ENCODE results near the gene PATL1. TPM values are rescaled to one million over a fixed set of nuclear protein-coding genes. Genes with fewer than 3 reads are reported as not detected.

PATL1 gene
- total and polyA plus RNA-seq, 11 donors: 9.3 to 33.3 (median 23.9) TPM

DNA sequence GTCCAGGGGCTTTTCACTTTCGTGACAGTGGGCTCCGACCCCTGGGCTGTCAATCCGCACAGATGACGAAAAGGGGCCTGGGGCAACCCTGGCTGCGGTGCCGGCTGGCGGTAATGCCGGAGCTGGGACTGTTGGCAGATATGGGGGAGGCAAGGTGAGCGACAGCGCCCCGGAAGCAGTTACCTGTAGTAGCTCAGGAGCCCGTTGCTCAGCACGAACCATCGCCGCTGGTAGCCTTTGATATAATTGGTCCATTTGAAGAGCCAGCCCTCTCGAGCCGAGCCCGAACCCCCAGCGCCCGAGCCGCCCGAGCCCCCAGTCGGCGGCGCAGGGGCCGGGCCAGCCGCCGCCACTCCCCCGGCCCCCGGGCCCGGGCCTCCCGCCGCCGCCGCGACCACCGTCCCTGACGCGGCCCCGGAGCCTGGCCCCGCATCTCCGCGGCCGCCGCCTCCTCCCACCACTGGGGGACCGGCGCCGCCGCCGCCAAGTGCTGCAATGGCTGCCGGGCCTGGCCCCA lies 53.7 kb downstream of the PATL1 start:
- no peak for ATAC-seq
- Histone ChIP-seq H3K27me3 (no peaks in the 10 kb centered on the region), H3K4me1 (peaks cover 0 to 53% (median 42%) of the 10 kb centered on the region in 12 donors), H3K9me3 (no peaks in the 10 kb centered on the region), H3K36me3 (peaks cover 0 to 7% (median 4%) of the 10 kb centered on the region in 9 donors), H3K27ac (peak overlapping the region; percentile 71 to 93 (median 89)), H3K4me3 (peak overlapping the region; percentile 82 to 92 (median 86))
- DNase-seq: peak; percentile 42 to 67 (median 50)
- 0 to 1% (median 0%) methylated on average over 8 to 51 of the region's 51 CpGs for WGBS, 4 donors
- no peak for TF ChIP-seq POLR2A (IDR thresholded peaks at IDR 0.05)
- TF ChIP-seq, protein P1, sequence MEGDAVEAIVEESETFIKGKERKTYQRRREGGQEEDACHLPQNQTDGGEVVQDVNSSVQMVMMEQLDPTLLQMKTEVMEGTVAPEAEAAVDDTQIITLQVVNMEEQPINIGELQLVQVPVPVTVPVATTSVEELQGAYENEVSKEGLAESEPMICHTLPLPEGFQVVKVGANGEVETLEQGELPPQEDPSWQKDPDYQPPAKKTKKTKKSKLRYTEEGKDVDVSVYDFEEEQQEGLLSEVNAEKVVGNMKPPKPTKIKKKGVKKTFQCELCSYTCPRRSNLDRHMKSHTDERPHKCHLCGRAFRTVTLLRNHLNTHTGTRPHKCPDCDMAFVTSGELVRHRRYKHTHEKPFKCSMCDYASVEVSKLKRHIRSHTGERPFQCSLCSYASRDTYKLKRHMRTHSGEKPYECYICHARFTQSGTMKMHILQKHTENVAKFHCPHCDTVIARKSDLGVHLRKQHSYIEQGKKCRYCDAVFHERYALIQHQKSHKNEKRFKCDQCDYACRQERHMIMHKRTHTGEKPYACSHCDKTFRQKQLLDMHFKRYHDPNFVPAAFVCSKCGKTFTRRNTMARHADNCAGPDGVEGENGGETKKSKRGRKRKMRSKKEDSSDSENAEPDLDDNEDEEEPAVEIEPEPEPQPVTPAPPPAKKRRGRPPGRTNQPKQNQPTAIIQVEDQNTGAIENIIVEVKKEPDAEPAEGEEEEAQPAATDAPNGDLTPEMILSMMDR (IDR thresholded peaks at IDR 0.05): peak in 2 of 12 donors; percentile 8 to 14
- intact Hi-C loops (cut with DNase I): loop anchor here in 5 of 10 donors (2.0 to 10.0 kb wide), 7 partner anchors 50 to 78 kb away; partner anchors contain the start of gene PATL1 (in 4 of the 5)

DNA sequence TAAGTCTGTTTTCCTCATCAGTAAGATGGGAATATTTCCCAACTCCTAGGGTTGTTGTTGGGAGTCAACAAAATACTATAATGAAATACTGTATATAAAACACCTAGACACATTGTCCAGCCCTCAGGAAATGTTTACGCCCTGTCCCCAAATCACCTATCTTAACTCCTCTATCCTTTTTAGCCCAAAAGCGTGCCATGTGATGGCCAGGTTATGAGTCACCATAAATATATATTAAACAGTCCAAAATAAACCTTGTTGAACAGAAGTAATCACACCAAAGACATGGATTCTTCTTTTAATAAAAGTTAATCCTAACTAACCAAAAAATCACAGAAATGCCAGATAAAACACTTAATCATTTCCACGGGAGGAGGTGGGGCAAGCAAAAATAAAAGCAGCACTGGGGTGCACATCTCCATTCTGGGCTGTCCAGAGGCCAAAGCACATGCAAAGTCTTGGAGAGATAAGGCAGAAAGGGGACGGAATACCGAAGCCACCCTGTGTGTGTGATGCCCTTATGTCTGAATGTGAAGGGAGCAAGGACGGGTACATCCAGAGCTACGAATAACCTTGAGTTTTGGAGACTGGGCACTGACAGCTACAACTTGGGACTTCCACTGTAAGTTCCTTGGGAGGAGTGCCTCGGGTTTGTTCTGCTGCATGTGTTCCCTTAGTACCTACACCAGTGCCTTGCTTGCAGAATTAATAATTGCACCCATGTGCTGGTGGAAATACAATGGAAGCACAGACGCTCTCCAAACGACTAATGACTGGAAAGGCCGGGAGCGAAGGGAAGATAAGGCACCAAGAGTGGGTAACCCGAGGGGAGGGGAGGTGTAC lies 54.3 kb downstream of the PATL1 start:
- DNase-seq (no peak), ATAC-seq (no peak)
- WGBS, 4 donors: 5 to 8% (median 7%) methylated on average over 13 of the region's 13 CpGs
- Histone ChIP-seq H3K9me3 (no peaks in the 10 kb centered on the region), H3K4me3 (peak overlapping the region; percentile 82 to 92 (median 86)), H3K36me3 (peaks cover 0 to 14% (median 11%) of the 10 kb centered on the region in 9 donors), H3K27ac (peak overlapping the region; percentile 71 to 93 (median 89)), H3K27me3 (no peaks in the 10 kb centered on the region), H3K4me1 (peaks cover 0 to 55% (median 43%) of the 10 kb centered on the region in 12 donors)
- intact Hi-C loops (cut with DNase I): loop anchor here in 7 of 10 donors (2.0 to 10.0 kb wide), 10 partner anchors 37 to 77 kb away; partner anchors contain the start of gene PATL1 (in 4 of the 7)
- TF ChIP-seq, protein P1 (IDR thresholded peaks at IDR 0.05): no peak
- no peak for TF ChIP-seq POLR2A (IDR thresholded peaks at IDR 0.05)

DNA sequence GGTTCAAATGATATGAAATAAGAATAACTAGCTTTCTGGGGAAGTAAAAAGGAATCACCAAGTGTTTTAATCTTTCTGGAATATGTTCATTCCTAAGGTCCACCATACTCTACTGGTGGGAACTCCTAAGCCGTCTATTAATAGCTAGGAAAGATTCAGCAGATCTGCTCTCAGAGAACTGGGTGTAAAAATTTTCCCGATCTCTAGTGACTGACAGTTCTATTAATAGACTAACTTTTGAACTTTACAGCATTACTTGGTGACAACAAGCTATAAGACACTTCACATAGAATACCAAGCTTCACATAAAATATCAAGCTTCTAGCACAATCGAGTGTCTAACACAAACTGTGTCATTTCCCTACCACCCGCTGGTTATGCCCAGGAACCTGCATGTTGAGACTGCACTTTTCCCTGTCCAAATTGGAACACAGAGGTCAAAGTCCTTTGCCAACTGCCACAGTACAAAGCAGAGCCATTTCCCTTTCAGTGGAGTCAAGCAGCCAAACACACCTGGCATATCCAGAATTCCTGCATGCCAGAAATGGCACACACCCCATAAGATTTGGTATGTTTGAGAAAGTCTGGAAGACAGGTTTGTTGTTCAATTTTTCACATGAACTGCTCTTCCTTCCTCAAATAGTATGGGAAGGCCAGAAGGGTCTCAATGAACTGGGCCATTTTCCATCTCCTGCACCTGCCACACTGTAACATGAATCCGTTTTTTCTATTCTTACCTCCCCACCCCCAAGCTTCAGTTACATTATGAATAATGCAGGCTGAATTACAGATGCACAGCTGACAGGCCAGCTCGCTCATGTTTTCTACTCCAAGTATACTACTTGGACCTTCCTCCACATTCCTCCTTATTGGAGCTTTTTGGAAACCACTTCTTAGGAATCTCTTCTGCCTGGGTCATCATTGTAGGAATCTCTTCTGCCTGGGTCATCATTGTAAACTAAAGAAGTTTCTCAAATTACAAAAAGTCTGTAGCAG lies 57.0 kb downstream of the PATL1 start:
- intact Hi-C loops (cut with DNase I): loop anchor here in 6 of 10 donors (5.0 to 10.0 kb wide), 7 partner anchors 35 to 65 kb away; partner anchors contain the start of gene PATL1 (in 2 of the 6)
- no peak for ATAC-seq
- peaks cover 0 to 69% (median 46%) of the 10 kb centered on the region in 12 donors for H3K4me1 ChIP-seq
- no peak for DNase-seq
- no peak for TF ChIP-seq POLR2A (IDR thresholded peaks at IDR 0.05)
- TF ChIP-seq, protein P1 (IDR thresholded peaks at IDR 0.05): no peak
- H3K27ac ChIP-seq: peak overlapping the region; percentile 17 to 86 (median 64)
- WGBS, 4 donors: 38 to 49% (median 42%) methylated on average over 6 of the region's 6 CpGs
- H3K4me3 ChIP-seq: peak overlapping the region in 6 of 12 donors; percentile 1 to 24 (median 10)
- peaks cover 0 to 40% (median 37%) of the 10 kb centered on the region in 9 donors for H3K36me3 ChIP-seq
- H3K9me3 ChIP-seq: no peaks in the 10 kb centered on the region
- H3K27me3 ChIP-seq: no peaks in the 10 kb centered on the region
